GM06990 (cell line): Measurements from ENCODE around the gene TENT4B.

ENCODE experiments used
- DNase-seq: peaks from one replicate; pipeline ENCODE4 v3.0.0-alpha.2; 2011; ENCODE audit not compliant: insufficient read length; ENCODE audit errors: extremely low read depth
- H3K27me3 ChIP-seq: replicated peaks from 2 replicates; pipeline ENCODE4 v1.6.0; 2011; ENCODE audit warnings: low read length; ENCODE audit not compliant: control insufficient read depth, insufficient read depth
- H3K36me3 ChIP-seq: 2 replicates; pipeline ENCODE4 v1.5.1; 2011; ENCODE audit warnings: low read length; ENCODE audit not compliant: control insufficient read depth, insufficient read depth
- H3K4me3 ChIP-seq: replicated peaks from 2 replicates; pipeline ENCODE4 v1.5.1; 2011; ENCODE audit warnings: low read depth, mild to moderate bottlenecking, control low read depth, low read length
- CTCF ChIP-seq: IDR thresholded peaks from 2 replicates; pipeline ENCODE4 v1.5.1; 2011; ENCODE audit warnings: low read length, control low read depth, mild to moderate bottlenecking, inconsistent platforms; ENCODE audit not compliant: insufficient read depth, poor library complexity, severe bottlenecking

The TENT4B gene

GRCh38 chr16:50151322-50151721 lies 1.8 kb upstream of the TENT4B start:
- no peaks in the 10 kb centered on the region for H3K27me3 ChIP-seq
- DNase-seq, result no peak
- no peaks in the 10 kb centered on the region; the same call in 1 of the 2 replicates for H3K36me3 ChIP-seq
- H3K4me3 ChIP-seq, result no peak overlapping the region
- TF ChIP-seq CTCF, result no peak

- no peak for DNase-seq
- H3K4me3 ChIP-seq, result peak overlapping the region; percentile 83; the same call in 1 of the 2 replicates
These were observed 1.4 kb upstream of the TENT4B start for GRCh38 chr16:50151756-50152155.

GRCh38 chr16:50152351-50152806 lies 727 bp upstream of the TENT4B start:
- Histone ChIP-seq H3K4me3 (peak overlapping the region; percentile 83), H3K27me3 (no peaks in the 10 kb centered on the region), H3K36me3 (no peaks in the 10 kb centered on the region; the same call in 1 of the 2 replicates)
- TF ChIP-seq CTCF, result no peak
- DNase-seq, result no peak

More at GRCh38 chr16:50151756-50152155, 1.4 kb upstream of the TENT4B start:
- Histone ChIP-seq H3K27me3 (no peaks in the 10 kb centered on the region), H3K36me3 (no peaks in the 10 kb centered on the region; the same call in 1 of the 2 replicates)
- TF ChIP-seq CTCF, result no peak

- no peak for TF ChIP-seq CTCF
- Histone ChIP-seq H3K4me3 (peak overlapping the region; percentile 90), H3K27me3 (no peaks in the 10 kb centered on the region), H3K36me3 (no peaks in the 10 kb centered on the region; the same call in 1 of the 2 replicates)
- DNase-seq, result peak; percentile 60
These were observed 702 bp downstream of the TENT4B start for GRCh38 chr16:50153596-50154419.

- no peak for DNase-seq
- H3K36me3 ChIP-seq, result no peaks in the 10 kb centered on the region; the same call in 1 of the 2 replicates
- no peak for TF ChIP-seq CTCF
These were observed 1.4 kb downstream of the TENT4B start for GRCh38 chr16:50154420-50154950.

More at GRCh38 chr16:50154420-50154950, 1.4 kb downstream of the TENT4B start:
- H3K4me3 ChIP-seq, result peak overlapping the region; percentile 90
- no peaks in the 10 kb centered on the region for H3K27me3 ChIP-seq
